Osteocyte (in vitro differentiated cells): ENCODE data around the gene ATP5ME. TPM values are rescaled to one million over a fixed set of nuclear protein-coding genes. Genes with fewer than 3 reads are reported as not detected.
A peak's percentile ranks its signal among the peaks of the same experiment; 100 is the strongest.

Source experiments
- DNase-seq: peaks from one replicate; pipeline ENCODE4 v3.0.0; 2021; ENCODE audit warnings: mixed read lengths; ENCODE audit not compliant: unreplicated experiment; ENCODE audit errors: extremely low spot score
- H3K27ac Mint-ChIP-seq: one replicate; pipeline ENCODE4 v1.8.0; 2021; ENCODE audit warnings: mild to moderate bottlenecking, mixed read lengths; ENCODE audit not compliant: unreplicated experiment
- H3K27me3 Mint-ChIP-seq: one replicate; pipeline ENCODE4 v1.8.0; 2021; ENCODE audit warnings: mixed read lengths; ENCODE audit not compliant: unreplicated experiment
- H3K36me3 Mint-ChIP-seq: one replicate; pipeline ENCODE4 v1.8.0; 2021; ENCODE audit warnings: mixed read lengths; ENCODE audit not compliant: unreplicated experiment
- H3K4me1 Mint-ChIP-seq: one replicate; pipeline ENCODE4 v1.8.0; 2021; ENCODE audit warnings: mixed read lengths; ENCODE audit not compliant: unreplicated experiment
- H3K4me3 Mint-ChIP-seq: one replicate; pipeline ENCODE4 v1.8.0; 2021; ENCODE audit warnings: mild to moderate bottlenecking, moderate library complexity, mixed read lengths; ENCODE audit not compliant: unreplicated experiment
- H3K9me3 Mint-ChIP-seq: one replicate; pipeline ENCODE4 v1.8.0; 2021; ENCODE audit warnings: mixed read lengths; ENCODE audit not compliant: unreplicated experiment
- total RNA-seq: library from RNA; stranded (reverse); gene quantifications from 2 replicates; pipeline ENCODE4 v1.2.1, GENCODE V29; 2021
- TF ChIP-seq, protein P1 (sequence below): fragments of 200-600 bp; sonication (generic); IDR thresholded peaks from 2 replicates; pipeline ENCODE4 v1.5.0; 2021; ENCODE audit warnings: antibody characterized with exemption, mild to moderate bottlenecking, moderate library complexity

The ATP5ME gene
- total RNA-seq, 1 donor from 2014 or later: 271 TPM

- peaks cover 18% of the 10 kb centered on the region for H3K4me1 Mint-ChIP-seq
Measured at GRCh38 chr4:684623-685327, 10.7 kb upstream of the ATP5ME start.

GRCh38 chr4:683982-684622 is 10.0 kb upstream of the ATP5ME start:
- Mint-ChIP-seq H3K9me3 (no peaks in the 10 kb centered on the region), H3K4me1 (peaks cover 18% of the 10 kb centered on the region), H3K36me3 (no peaks in the 10 kb centered on the region), H3K27me3 (no peaks in the 10 kb centered on the region), H3K4me3 (no peak overlapping the region), H3K27ac (no peak overlapping the region)
- TF ChIP-seq, protein P1, sequence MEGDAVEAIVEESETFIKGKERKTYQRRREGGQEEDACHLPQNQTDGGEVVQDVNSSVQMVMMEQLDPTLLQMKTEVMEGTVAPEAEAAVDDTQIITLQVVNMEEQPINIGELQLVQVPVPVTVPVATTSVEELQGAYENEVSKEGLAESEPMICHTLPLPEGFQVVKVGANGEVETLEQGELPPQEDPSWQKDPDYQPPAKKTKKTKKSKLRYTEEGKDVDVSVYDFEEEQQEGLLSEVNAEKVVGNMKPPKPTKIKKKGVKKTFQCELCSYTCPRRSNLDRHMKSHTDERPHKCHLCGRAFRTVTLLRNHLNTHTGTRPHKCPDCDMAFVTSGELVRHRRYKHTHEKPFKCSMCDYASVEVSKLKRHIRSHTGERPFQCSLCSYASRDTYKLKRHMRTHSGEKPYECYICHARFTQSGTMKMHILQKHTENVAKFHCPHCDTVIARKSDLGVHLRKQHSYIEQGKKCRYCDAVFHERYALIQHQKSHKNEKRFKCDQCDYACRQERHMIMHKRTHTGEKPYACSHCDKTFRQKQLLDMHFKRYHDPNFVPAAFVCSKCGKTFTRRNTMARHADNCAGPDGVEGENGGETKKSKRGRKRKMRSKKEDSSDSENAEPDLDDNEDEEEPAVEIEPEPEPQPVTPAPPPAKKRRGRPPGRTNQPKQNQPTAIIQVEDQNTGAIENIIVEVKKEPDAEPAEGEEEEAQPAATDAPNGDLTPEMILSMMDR: peak; percentile 69
- no peak for DNase-seq

More at GRCh38 chr4:684623-685327, 10.7 kb upstream of the ATP5ME start:
- TF ChIP-seq, protein P1: no peak
- Mint-ChIP-seq H3K36me3 (no peaks in the 10 kb centered on the region), H3K27me3 (no peaks in the 10 kb centered on the region), H3K9me3 (no peaks in the 10 kb centered on the region), H3K4me3 (no peak overlapping the region), H3K27ac (no peak overlapping the region)
- DNase-seq: no peak

DNA sequence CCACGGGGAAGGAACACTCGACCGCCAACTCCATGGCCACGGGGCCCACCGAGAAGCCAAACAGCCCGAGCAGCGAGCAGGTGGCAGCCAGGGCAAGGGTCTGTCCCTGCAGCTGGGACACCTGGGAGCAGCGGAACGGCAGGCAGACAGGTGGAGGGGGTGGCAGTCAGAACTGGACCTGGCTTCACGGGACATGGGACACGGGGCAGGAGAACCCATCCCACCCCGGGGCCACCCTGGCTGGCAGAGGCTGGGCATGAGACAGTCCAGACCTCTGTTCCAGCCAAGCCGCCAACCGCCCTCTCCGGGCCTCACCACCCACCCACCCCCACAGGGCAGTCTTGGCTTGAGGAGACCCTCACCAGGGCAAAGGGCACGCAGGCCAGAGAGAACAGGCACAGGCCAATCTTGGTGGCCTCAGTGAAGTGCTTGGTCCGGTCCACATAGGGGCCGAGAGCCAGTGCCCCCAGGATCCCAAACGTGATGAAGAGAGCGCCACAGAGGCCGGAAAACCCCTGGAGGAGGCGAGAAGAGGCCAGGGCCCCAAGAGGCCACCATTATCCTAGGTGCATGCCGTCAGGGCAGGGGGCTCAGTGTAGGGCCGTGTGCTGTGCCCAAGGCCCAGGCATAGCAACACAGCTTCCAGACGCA is 9.3 kb upstream of the ATP5ME start:
- no peak overlapping the region for H3K4me3 Mint-ChIP-seq
- TF ChIP-seq, protein P1: no peak
- peaks cover 18% of the 10 kb centered on the region for H3K4me1 Mint-ChIP-seq
- H3K27me3 Mint-ChIP-seq: no peaks in the 10 kb centered on the region
- no peak overlapping the region for H3K27ac Mint-ChIP-seq
- H3K36me3 Mint-ChIP-seq: no peaks in the 10 kb centered on the region
- DNase-seq: no peak
- H3K9me3 Mint-ChIP-seq: no peaks in the 10 kb centered on the region

- H3K9me3 Mint-ChIP-seq: no peaks in the 10 kb centered on the region
- peak overlapping the region; percentile 38 for H3K4me3 Mint-ChIP-seq
- TF ChIP-seq, protein P1: no peak
- peaks cover 14% of the 10 kb centered on the region for H3K4me1 Mint-ChIP-seq
- no peaks in the 10 kb centered on the region for H3K27me3 Mint-ChIP-seq
- DNase-seq: no peak
- H3K27ac Mint-ChIP-seq: no peak overlapping the region
- no peaks in the 10 kb centered on the region for H3K36me3 Mint-ChIP-seq
Measured at GRCh38 chr4:682490-683172, 8.6 kb upstream of the ATP5ME start.
